ENCODE results near the gene FAM114A1. TPM values are rescaled to one million over a fixed set of nuclear protein-coding genes. Genes with fewer than 3 reads are reported as not detected.
A peak's percentile ranks its signal among the peaks of the same experiment; 100 is the strongest.

FAM114A1 gene
- total and polyA plus RNA-seq, 2 of the 4 experiments (the other 2 are of a cell fraction), result 135 to 649 TPM

DNA sequence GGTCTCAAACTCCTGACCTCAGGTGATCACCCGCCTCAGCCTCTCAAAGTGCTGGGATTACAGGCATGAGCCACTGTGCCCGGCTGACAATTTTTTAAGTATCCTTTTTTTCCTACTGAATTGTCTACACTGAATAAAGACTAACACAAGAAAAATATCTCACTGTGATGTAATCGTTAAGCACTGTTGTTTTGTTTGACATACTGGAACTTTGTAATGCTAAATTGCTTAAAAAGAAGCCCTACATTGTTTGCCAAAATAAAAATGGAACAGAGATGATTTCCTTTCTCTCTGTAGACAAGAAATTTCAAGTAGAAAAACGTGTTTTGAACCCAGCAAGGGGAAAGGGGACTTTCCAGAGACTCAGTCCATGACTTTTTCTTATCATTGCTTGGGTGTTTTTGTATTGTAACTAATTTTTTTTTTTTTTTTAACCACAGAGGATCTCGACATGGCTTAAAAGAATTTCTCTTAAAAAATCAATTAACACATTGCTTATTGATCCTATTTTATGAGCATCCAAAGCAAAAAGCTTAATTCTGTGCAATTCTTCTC is 89.7 kb downstream of the FAM114A1 start:
- Histone ChIP-seq H3K27me3 (ENCODE audit: control insufficient read depth, insufficient read depth, low read length) (no peaks in the 10 kb centered on the region), H2BK120ac (ENCODE audit: low read depth, low read length) (peak overlapping the region; percentile 98), H3K14ac (replicated peaks; ENCODE audit: low read depth, low read length) (peak overlapping the region; percentile 92), H3K23ac (ENCODE audit: low read depth, low read length) (peak overlapping the region; percentile 83; the same call in 1 of the 2 replicates), H2BK20ac (ENCODE audit: low read depth, low read length) (peak overlapping the region; percentile 91), H3K4me1 (ENCODE audit: control insufficient read depth, insufficient read depth, low read length) (peaks cover 10% of the 10 kb centered on the region), H3K36me3 (ENCODE audit: control insufficient read depth, insufficient read depth, low read length) (no peaks in the 10 kb centered on the region), H2AK9ac (replicated peaks; ENCODE audit: low read depth, low read length, poor library complexity) (no peak overlapping the region), H3K79me1 (ENCODE audit: low read depth in 1 of 2, low read length in 2 of 2) (no peaks in the 10 kb centered on the region), H2AFZ (replicated peaks; ENCODE audit: low read length, poor library complexity) (no peak overlapping the region), H3K9me3 (ENCODE audit: control insufficient read depth, insufficient read depth, low read length) (no peaks in the 10 kb centered on the region), H3K27ac (ENCODE audit: insufficient read depth, low read length) (peak overlapping the region; percentile 51; the same call in 1 of the 2 replicates), H3K9ac (ENCODE audit: low read depth, low read length) (no peak overlapping the region), H2BK5ac (ENCODE audit: low read depth, low read length, poor library complexity, severe bottlenecking) (peak overlapping the region; percentile 96), H3K4me3 (ENCODE audit: insufficient read depth, low read depth, low read length) (no peak overlapping the region), H2AK5ac (ENCODE audit: low read depth, low read length) (peak overlapping the region; percentile 56; the same call in 1 of the 2 replicates), H3K18ac (ENCODE audit: low read depth, low read length) (peak overlapping the region; percentile 99), H3K9me1 (ENCODE audit: insufficient read depth, low read length) (no peaks in the 10 kb centered on the region), H4K20me1 (ENCODE audit: insufficient read depth, low read length) (no peaks in the 10 kb centered on the region), H4K8ac (ENCODE audit: low read depth in 2 of 2, low read length in 2 of 2) (peak overlapping the region; percentile 96 to 99), H4K91ac (ENCODE audit: insufficient read depth, low read depth, low read length) (peak overlapping the region; percentile 87), H3K4ac (ENCODE audit: low read depth, low read length) (peak overlapping the region; percentile 92), H3K56ac (ENCODE audit: extremely low read depth, insufficient read depth, low read length) (no peak overlapping the region), H2BK15ac (ENCODE audit: low read depth, low read length) (peak overlapping the region; percentile 86; the same call in 2 of the 3 replicates), H3K4me2 (ENCODE audit: low read depth, low read length) (no peak overlapping the region), H4K5ac (ENCODE audit: low read depth, low read length) (peak overlapping the region; percentile 98; the same call in 1 of the 2 replicates)
- no TSS peak for BruUV-seq (replicated peaks)
- no CpG with 5 or more reads among the region's 5 CpGs for WGBS, 2 experiments (ENCODE audit: extremely low coverage in 2 of 2, insufficient read length in 1 of 2)
- in situ Hi-C loops (cut with MboI; ENCODE audit: low sequenced_read_pairs), result no loop called here
- DNase-seq (no peak), ATAC-seq (ENCODE audit: low read depth) (no peak)
- ChIA-PET CTCF (no interaction called here), POLR2A (ENCODE audit: unreplicated experiment) (no interaction called here)
- intact Hi-C loops (cut with micrococcal nuclease), result no loop called here
- TF ChIP-seq BHLHE40 (IDR thresholded peaks at IDR 0.05; ENCODE audit: low read depth, low read length), result no peak
- dilution Hi-C loops (cut with HindIII; ENCODE audit: low sequenced_read_pairs, unreplicated experiment), result no loop called here
